Right cardiac atrium (tissue), 5 donors: ENCODE data around the gene MAN1C1. TPM values are rescaled to one million over a fixed set of nuclear protein-coding genes. Genes with fewer than 3 reads are reported as not detected.

Experiments
- ATAC-seq, 2 donors: fragments of 200-7000 bp; cut with Tn5 transposase; one replicate each; pipeline versions ENCODE4 v1.8.0 to v1.9.1; 2020; ENCODE audit warnings: moderate library complexity in 2 of 2, mild to moderate bottlenecking in 1 of 2
- DNase-seq, 3 donors: peaks; one replicate each; pipeline ENCODE4 v3.0.0-alpha.2; 2020
- H3K27ac ChIP-seq: one replicate; pipeline ENCODE4 v1.5.1; 2013; ENCODE audit warnings: mild to moderate bottlenecking, low read length, control low read depth, moderate library complexity
- H3K27me3 ChIP-seq: one replicate; pipeline ENCODE4 v1.6.1; 2013; ENCODE audit not compliant: control insufficient read depth, insufficient read depth
- H3K4me1 ChIP-seq: one replicate; pipeline ENCODE4 v1.6.1; 2013; ENCODE audit warnings: low read length; ENCODE audit not compliant: control insufficient read depth, insufficient read depth
- H3K4me3 ChIP-seq: one replicate; pipeline ENCODE4 v1.5.1; 2013; ENCODE audit warnings: low read length, control low read depth
- H3K9me3 ChIP-seq: one replicate; pipeline ENCODE4 v1.6.1; 2013; ENCODE audit warnings: low read length; ENCODE audit not compliant: control insufficient read depth
- WGBS: extraction: QIAGEN DNeasy Blood & Tissue Kit; methylation state at CpG from one replicate; pipeline ENCODE4 v1.1.7; 2013; 5-methylcytosine and 5-hydroxymethylcytosine counted together
- intact Hi-C, 4 donors: fragments of 100-400 bp; cut with DNase I; formaldehyde crosslinking; loops; one replicate each; pipeline versions ENCODE4 v1.11.0 to v1.14.0; 2022 to 2023
- polyA plus RNA-seq: library from polyadenylated mRNA; stranded (reverse); fragments of 200-250 nt; gene quantifications from one replicate; pipeline ENCODE4 v1.2.3, GENCODE V29; 2013
- total RNA-seq, 4 donors: library from RNA; stranded (reverse); fragmentation: NEBNext Ultra II Directional; extraction: Animal tissue kit (Norgen Biotek cat#: 25700); gene quantifications; one replicate each; pipeline ENCODE4 v1.2.1, GENCODE V29; 2021
- donor health status: healthy with polysubstance abuse.
- donor health status: DM: no; HTN: yes; CAD: no.
- donor health status: DM: no; HTN: no; CAD: no.
- donor health status: DM: no; HTN: yes; CAD: no; lungs with severe emphysema.
- donor health status: DM: yes; HTN: yes; CAD: no.

Gene MAN1C1
- total and polyA plus RNA-seq, 5 donors, result 9.1 to 15.7 (median 11.7) TPM

DNA sequence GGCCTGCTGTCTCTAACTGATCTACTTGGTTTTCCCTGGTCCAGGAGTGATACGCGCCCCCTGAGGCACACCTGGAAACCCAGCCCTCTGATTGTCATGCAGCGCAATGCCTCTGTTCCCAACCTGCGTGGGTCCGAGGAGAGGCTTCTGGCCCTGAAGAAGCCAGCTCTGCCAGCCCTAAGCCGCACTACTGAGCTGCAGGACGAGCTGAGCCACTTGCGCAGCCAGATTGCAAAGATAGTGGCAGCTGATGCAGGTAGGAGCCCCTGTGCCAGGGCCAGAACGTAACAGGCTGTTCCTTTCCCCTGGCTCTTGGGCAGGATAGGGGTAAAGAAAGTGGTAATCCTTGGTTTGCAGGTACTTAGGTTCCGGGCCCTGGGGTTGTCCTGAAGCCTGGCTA lies 210.0 kb downstream of the MAN1C1 start:
- no peak for DNase-seq
- H3K27ac ChIP-seq, result no peak overlapping the region
- 94% methylated on average over 10 of the region's 10 CpGs for WGBS
- no peaks in the 10 kb centered on the region for H3K27me3 ChIP-seq
- peaks cover 4% of the 10 kb centered on the region for H3K4me1 ChIP-seq
- intact Hi-C loops, result no loop called here
- H3K9me3 ChIP-seq, result no peaks in the 10 kb centered on the region
- no peak overlapping the region for H3K4me3 ChIP-seq
- ATAC-seq, result no peak

DNA sequence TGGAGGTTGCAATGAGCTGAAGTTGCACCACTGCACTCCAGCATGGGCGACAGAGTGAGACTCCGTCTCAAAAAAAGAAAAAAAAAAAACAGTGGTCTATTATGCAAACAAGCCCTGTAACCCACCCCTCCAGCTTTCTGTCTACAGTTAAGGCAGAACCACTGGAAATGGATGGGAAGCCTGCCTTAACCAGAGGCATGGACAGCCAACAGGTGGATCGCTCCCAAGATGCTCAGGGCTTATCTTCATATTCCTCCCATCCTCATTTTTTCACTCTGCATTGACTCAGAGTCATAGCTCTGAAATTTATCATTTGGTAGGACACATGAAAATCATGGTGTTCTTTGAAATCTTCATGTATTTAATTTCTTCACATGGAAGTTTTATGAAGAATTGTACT lies 211.9 kb downstream of the MAN1C1 start:
- DNase-seq (no peak), ATAC-seq (no peak)
- H3K27me3 ChIP-seq, result no peaks in the 10 kb centered on the region
- intact Hi-C loops, result no loop called here
- H3K4me1 ChIP-seq, result no peaks in the 10 kb centered on the region
- H3K4me3 ChIP-seq, result no peak overlapping the region
- H3K9me3 ChIP-seq, result no peaks in the 10 kb centered on the region
- H3K27ac ChIP-seq, result no peak overlapping the region
- WGBS, result 62% methylated on average over 3 of the region's 3 CpGs

DNA sequence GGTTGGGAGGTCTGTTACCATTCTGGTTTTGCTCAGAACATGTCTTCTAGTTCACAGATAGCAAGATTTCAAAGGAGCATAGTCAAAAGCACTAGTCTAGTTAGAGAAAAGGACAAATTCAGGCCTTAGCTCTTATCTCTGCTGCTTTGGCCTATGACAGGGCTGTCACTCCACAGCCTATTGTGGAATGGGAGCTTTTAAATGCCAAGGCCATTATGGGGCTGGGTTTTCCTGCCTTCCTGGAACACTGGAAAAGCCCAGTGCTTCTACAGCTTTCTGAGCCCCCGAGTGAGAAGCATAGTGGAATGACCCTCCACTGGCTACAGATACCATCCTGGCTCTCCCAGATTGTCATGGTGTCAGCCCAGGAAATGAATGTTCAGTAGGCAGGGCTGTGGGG lies 212.5 kb downstream of the MAN1C1 start:
- 50% methylated on average over 1 of the region's 1 CpG for WGBS
- H3K4me1 ChIP-seq, result no peaks in the 10 kb centered on the region
- peak in 1 of 2 donors; percentile 56 for ATAC-seq
- no peak overlapping the region for H3K27ac ChIP-seq
- H3K9me3 ChIP-seq, result no peaks in the 10 kb centered on the region
- no peaks in the 10 kb centered on the region for H3K27me3 ChIP-seq
- intact Hi-C loops, result no loop called here
- H3K4me3 ChIP-seq, result no peak overlapping the region
- DNase-seq, result no peak

DNA sequence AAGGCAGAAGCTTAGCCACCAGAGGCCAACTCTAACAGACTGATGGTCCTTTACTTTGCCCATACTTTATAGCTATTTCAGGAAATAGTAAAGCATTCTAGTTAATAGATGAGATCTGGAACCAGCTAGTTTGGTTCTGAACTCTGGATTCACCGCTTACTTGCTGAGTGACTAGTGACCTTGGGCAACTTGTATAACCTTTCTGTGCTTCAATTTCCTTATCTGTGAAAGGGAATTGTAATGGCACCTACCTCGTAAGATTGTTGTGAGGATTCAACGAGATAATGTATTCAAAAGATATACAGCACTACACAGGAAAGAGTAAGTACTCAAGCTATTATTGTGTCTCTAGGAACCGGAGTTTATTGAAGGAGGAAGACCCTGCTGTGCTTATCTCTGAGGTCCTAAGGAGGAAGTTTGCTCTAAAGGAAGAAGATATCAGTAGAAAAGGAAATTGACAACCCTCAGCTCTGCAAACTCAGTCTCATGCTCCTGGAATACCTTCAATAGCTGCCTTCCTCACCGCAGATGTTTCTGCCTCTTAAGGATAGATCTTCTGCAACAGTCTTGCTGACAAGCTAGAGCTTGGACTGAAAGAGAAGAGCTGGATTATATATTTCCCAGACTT lies 215.1 kb downstream of the MAN1C1 start:
- Histone ChIP-seq H3K9me3 (no peaks in the 10 kb centered on the region), H3K27me3 (no peaks in the 10 kb centered on the region), H3K27ac (no peak overlapping the region), H3K4me1 (no peaks in the 10 kb centered on the region), H3K4me3 (no peak overlapping the region)
- WGBS, result 47% methylated on average over 5 of the region's 5 CpGs
- intact Hi-C loops, result no loop called here
- DNase-seq (no peak), ATAC-seq (no peak)

DNA sequence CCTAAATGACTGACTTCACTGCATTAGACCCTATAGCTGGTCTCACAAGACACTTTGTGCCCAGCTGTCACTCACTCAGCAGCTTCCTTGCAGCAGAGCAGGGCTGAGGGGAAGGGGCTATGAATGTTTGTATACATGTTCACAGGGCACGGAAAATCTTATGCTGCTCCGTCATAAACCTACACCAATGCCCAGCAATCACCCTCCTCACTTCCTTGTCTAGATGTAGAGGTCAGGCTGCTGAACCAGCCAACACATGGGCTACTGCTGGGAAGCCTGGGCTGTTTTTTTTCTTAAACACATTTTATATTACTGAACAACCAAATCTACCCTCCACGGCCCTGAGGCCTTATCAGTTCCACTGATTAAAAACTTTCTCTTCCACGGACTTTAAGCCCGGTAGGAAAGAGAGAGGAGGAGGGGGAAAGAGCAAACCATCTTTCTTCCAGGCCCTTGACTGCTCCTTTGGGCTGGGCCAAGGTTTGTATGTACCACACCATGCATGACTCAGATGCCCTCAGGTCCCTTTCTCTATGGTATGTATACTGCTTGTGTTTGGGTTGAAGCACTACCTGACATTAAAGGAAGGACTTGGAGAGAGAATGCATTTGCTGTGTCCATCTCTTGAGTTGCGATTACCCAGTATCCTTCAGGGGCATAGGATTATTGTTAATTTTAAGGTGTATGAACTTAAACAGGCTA lies 215.9 kb downstream of the MAN1C1 start:
- intact Hi-C loops, result no loop called here

DNA sequence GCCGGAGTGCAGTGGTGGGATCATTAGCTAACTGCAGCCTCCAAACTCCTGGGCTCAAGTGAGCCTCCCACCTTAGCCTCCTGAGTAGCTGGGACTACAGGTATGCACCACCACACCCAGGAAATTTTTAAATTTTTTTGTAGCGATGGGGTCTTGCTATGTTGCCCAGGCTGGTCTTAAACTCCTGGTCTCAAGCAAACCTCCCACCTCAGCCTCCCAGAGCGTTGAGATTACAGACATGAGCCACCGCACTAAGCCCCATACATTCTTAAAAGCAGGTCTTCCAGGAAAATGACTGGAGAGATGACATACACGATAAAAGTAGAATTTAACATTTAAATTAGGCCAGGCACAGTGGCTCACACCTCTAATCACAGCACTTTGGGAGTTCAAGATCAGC lies 216.6 kb downstream of the MAN1C1 start:
- H3K27me3 ChIP-seq, result no peaks in the 10 kb centered on the region
- H3K9me3 ChIP-seq, result no peaks in the 10 kb centered on the region
- H3K27ac ChIP-seq, result no peak overlapping the region
- ATAC-seq (no peak), DNase-seq (no peak)
- 97% methylated on average over 5 of the region's 5 CpGs for WGBS
- intact Hi-C loops, result no loop called here
- H3K4me1 ChIP-seq, result no peaks in the 10 kb centered on the region
- H3K4me3 ChIP-seq, result no peak overlapping the region

More for the DNA sequence above, 215.9 kb downstream of the MAN1C1 start:
- no peak overlapping the region for H3K4me3 ChIP-seq
- no peak overlapping the region for H3K27ac ChIP-seq
- ATAC-seq (no peak), DNase-seq (no peak)
- H3K4me1 ChIP-seq, result no peaks in the 10 kb centered on the region
- H3K9me3 ChIP-seq, result no peaks in the 10 kb centered on the region
- 76% methylated on average over 6 of the region's 6 CpGs for WGBS
- no peaks in the 10 kb centered on the region for H3K27me3 ChIP-seq

Other genes starting within 250 kb of the MAN1C1 start
- under 1 TPM; 0.54 to 0.70 (median 0.59) TPM for gene RHCE, start 196.0 kb upstream of the MAN1C1 start, total RNA-seq
- 0.43 TPM for gene RHCE, start 196.0 kb upstream of the MAN1C1 start, polyA plus RNA-seq
- 10 to 100 TPM; 16.1 to 20.2 (median 17.4) TPM for gene MACO1, start 185.9 kb upstream of the MAN1C1 start, total RNA-seq
- gene MACO1, start 185.9 kb upstream of the MAN1C1 start, polyA plus RNA-seq, result 8.8 TPM
- gene LDLRAP1, start 73.2 kb upstream of the MAN1C1 start, total RNA-seq, result 10 to 100 TPM in 1 of 4 donors, 1 to 10 TPM in 3; 7.6 to 10.2 (median 9.2) TPM
- 6.0 TPM for gene LDLRAP1, start 73.2 kb upstream of the MAN1C1 start, polyA plus RNA-seq
- 10 to 100 TPM; 34.7 to 48.2 (median 40.5) TPM for gene SELENON, start 183.4 kb downstream of the MAN1C1 start, total RNA-seq
- 26.4 TPM for gene SELENON, start 183.4 kb downstream of the MAN1C1 start, polyA plus RNA-seq
- 100 to 1,000 TPM; 125 to 195 (median 180) TPM for gene MTFR1L, start 203.2 kb downstream of the MAN1C1 start, total RNA-seq
- 130 TPM for gene MTFR1L, start 203.2 kb downstream of the MAN1C1 start, polyA plus RNA-seq
- under 1 TPM in 1 of 4 donors, not detected in 3; 0.34 TPM for gene AUNIP, start 242.7 kb downstream of the MAN1C1 start, total RNA-seq
- gene AUNIP, start 242.7 kb downstream of the MAN1C1 start, polyA plus RNA-seq, result not detected